Measurements from ENCODE around the gene KHDC1L.

- TF ChIP-seq CTCF (IDR thresholded peaks at IDR 0.05; ENCODE audit: low read depth, low read length, missing input control) (no peak), ZBTB33 (IDR thresholded peaks at IDR 0.05) (no peak), TAF1 (conservative IDR thresholded peaks at IDR 0.05) (no peak), GABPA (IDR thresholded peaks at IDR 0.05 in 1 of 2, conservative IDR thresholded peaks at IDR 0.05 in 1 of 2) (no peak), FOXA1 (IDR thresholded peaks at IDR 0.05) (no peak), JUND (IDR thresholded peaks at IDR 0.05) (no peak), HNF4A (conservative IDR thresholded peaks at IDR 0.05) (no peak), REST (IDR thresholded peaks at IDR 0.05) (no peak)
Observed at GRCh38 chr6:73182021-73182607, 43.2 kb downstream of the KHDC1L start.

All from liver (tissue), 3 donors.